ENCODE data around the gene HBE1. TPM values are rescaled to one million over a fixed set of nuclear protein-coding genes. Genes with fewer than 3 reads are reported as not detected.

HBE1 gene
- total RNA-seq, 2 donors from 2014 or later: not detected

- DNase-seq (ENCODE audit: low spot score) (no peak), ATAC-seq (peak; percentile 82 to 86)
- no peaks in the 10 kb centered on the region for H3K9me3 Mint-ChIP-seq
- H3K36me3 Mint-ChIP-seq: no peaks in the 10 kb centered on the region
- H3K4me3 Mint-ChIP-seq: peak overlapping the region; percentile 24
- no peaks in the 10 kb centered on the region for H3K4me1 Mint-ChIP-seq (ENCODE audit: low read depth in 2 of 2)
- H3K27me3 Mint-ChIP-seq: peaks cover 0 to 7% of the 10 kb centered on the region in 2 donors
- peak overlapping the region in 1 of 2 donors; percentile 15 for H3K27ac Mint-ChIP-seq
These were observed 10.9 kb upstream of the HBE1 start for GRCh38 chr11:5280582-5281102.

GRCh38 chr11:5279471-5280090, 9.8 kb upstream of the HBE1 start:
- Mint-ChIP-seq H3K27me3 (peaks cover 0 to 7% of the 10 kb centered on the region in 2 donors), H3K27ac (no peak overlapping the region), H3K36me3 (no peaks in the 10 kb centered on the region), H3K4me3 (no peak overlapping the region), H3K9me3 (no peaks in the 10 kb centered on the region), H3K4me1 (ENCODE audit: low read depth in 2 of 2) (no peaks in the 10 kb centered on the region)
- DNase-seq (ENCODE audit: low spot score): no peak
- no peak for ATAC-seq

- no peaks in the 10 kb centered on the region for H3K9me3 Mint-ChIP-seq
- no peak overlapping the region for H3K4me3 Mint-ChIP-seq
- no peaks in the 10 kb centered on the region for H3K4me1 Mint-ChIP-seq (ENCODE audit: low read depth in 2 of 2)
- peaks cover 0 to 7% of the 10 kb centered on the region in 2 donors for H3K27me3 Mint-ChIP-seq
- H3K27ac Mint-ChIP-seq: no peak overlapping the region
- ATAC-seq: no peak
- no peak for DNase-seq (ENCODE audit: low spot score)
- no peaks in the 10 kb centered on the region for H3K36me3 Mint-ChIP-seq
These were observed 8.2 kb upstream of the HBE1 start for GRCh38 chr11:5277807-5278382.

GRCh38 chr11:5276697-5277096, 7.0 kb upstream of the HBE1 start:
- H3K36me3 Mint-ChIP-seq: no peaks in the 10 kb centered on the region
- no peak overlapping the region for H3K4me3 Mint-ChIP-seq
- H3K9me3 Mint-ChIP-seq: no peaks in the 10 kb centered on the region
- DNase-seq (ENCODE audit: low spot score) (no peak), ATAC-seq (no peak)
- H3K27me3 Mint-ChIP-seq: peaks cover 0 to 7% of the 10 kb centered on the region in 2 donors
- no peak overlapping the region for H3K27ac Mint-ChIP-seq
- H3K4me1 Mint-ChIP-seq (ENCODE audit: low read depth in 2 of 2): no peaks in the 10 kb centered on the region

- Mint-ChIP-seq H3K4me1 (ENCODE audit: low read depth in 2 of 2) (no peaks in the 10 kb centered on the region), H3K27ac (no peak overlapping the region), H3K36me3 (no peaks in the 10 kb centered on the region), H3K27me3 (peaks cover 0 to 13% of the 10 kb centered on the region in 2 donors), H3K4me3 (no peak overlapping the region), H3K9me3 (no peaks in the 10 kb centered on the region)
- ATAC-seq: no peak
- no peak for DNase-seq (ENCODE audit: low spot score)
These were observed 5.8 kb upstream of the HBE1 start for GRCh38 chr11:5275369-5276110.

GRCh38 chr11:5274395-5274794, 4.7 kb upstream of the HBE1 start:
- DNase-seq (ENCODE audit: low spot score): no peak
- Mint-ChIP-seq H3K27me3 (peaks cover 0 to 7% of the 10 kb centered on the region in 2 donors), H3K4me3 (no peak overlapping the region), H3K36me3 (no peaks in the 10 kb centered on the region), H3K27ac (no peak overlapping the region), H3K9me3 (no peaks in the 10 kb centered on the region), H3K4me1 (ENCODE audit: low read depth in 2 of 2) (no peaks in the 10 kb centered on the region)
- ATAC-seq: no peak

GRCh38 chr11:5272395-5273017, 2.8 kb upstream of the HBE1 start:
- Mint-ChIP-seq H3K27me3 (peaks cover 0 to 7% of the 10 kb centered on the region in 2 donors), H3K9me3 (no peaks in the 10 kb centered on the region), H3K27ac (no peak overlapping the region), H3K4me3 (no peak overlapping the region), H3K4me1 (ENCODE audit: low read depth in 2 of 2) (no peaks in the 10 kb centered on the region), H3K36me3 (no peaks in the 10 kb centered on the region)
- no peak for DNase-seq (ENCODE audit: low spot score)
- ATAC-seq: no peak

- no peaks in the 10 kb centered on the region for H3K36me3 Mint-ChIP-seq
- H3K27ac Mint-ChIP-seq: no peak overlapping the region
- DNase-seq (ENCODE audit: low spot score): no peak
- H3K27me3 Mint-ChIP-seq: peaks cover 0 to 7% of the 10 kb centered on the region in 2 donors
- H3K4me3 Mint-ChIP-seq: no peak overlapping the region
- H3K4me1 Mint-ChIP-seq (ENCODE audit: low read depth in 2 of 2): no peaks in the 10 kb centered on the region
- H3K9me3 Mint-ChIP-seq: no peaks in the 10 kb centered on the region
- no peak for ATAC-seq
These were observed 2.6 kb downstream of the HBE1 start for GRCh38 chr11:5267033-5267563.

GRCh38 chr11:5266609-5267008, 3.1 kb downstream of the HBE1 start:
- no peaks in the 10 kb centered on the region for H3K9me3 Mint-ChIP-seq
- no peak overlapping the region for H3K4me3 Mint-ChIP-seq
- peaks cover 0 to 5% of the 10 kb centered on the region in 2 donors for H3K27me3 Mint-ChIP-seq
- ATAC-seq (no peak), DNase-seq (ENCODE audit: low spot score) (no peak)
- no peaks in the 10 kb centered on the region for H3K36me3 Mint-ChIP-seq
- H3K27ac Mint-ChIP-seq: no peak overlapping the region
- H3K4me1 Mint-ChIP-seq (ENCODE audit: low read depth in 2 of 2): no peaks in the 10 kb centered on the region

- no peak overlapping the region for H3K4me3 Mint-ChIP-seq
These were observed 3.9 kb downstream of the HBE1 start for GRCh38 chr11:5265832-5266231.

GRCh38 chr11:5258543-5259262, 11.0 kb downstream of the HBE1 start:
- Mint-ChIP-seq H3K36me3 (peaks cover 5% of the 10 kb centered on the region), H3K27me3 (no peaks in the 10 kb centered on the region), H3K27ac (no peak overlapping the region), H3K4me1 (ENCODE audit: low read depth in 2 of 2) (no peaks in the 10 kb centered on the region), H3K4me3 (no peak overlapping the region), H3K9me3 (no peaks in the 10 kb centered on the region)
- ATAC-seq (no peak), DNase-seq (ENCODE audit: low spot score) (no peak)

More at GRCh38 chr11:5265832-5266231, 3.9 kb downstream of the HBE1 start:
- DNase-seq (ENCODE audit: low spot score) (no peak), ATAC-seq (no peak)
- Mint-ChIP-seq H3K4me1 (ENCODE audit: low read depth in 2 of 2) (no peaks in the 10 kb centered on the region), H3K36me3 (no peaks in the 10 kb centered on the region), H3K27ac (no peak overlapping the region), H3K9me3 (no peaks in the 10 kb centered on the region), H3K27me3 (no peaks in the 10 kb centered on the region)

- DNase-seq (ENCODE audit: low spot score): no peak
- no peaks in the 10 kb centered on the region for H3K4me1 Mint-ChIP-seq (ENCODE audit: low read depth in 2 of 2)
These were observed 12.4 kb downstream of the HBE1 start for GRCh38 chr11:5257296-5257695.

More at GRCh38 chr11:5257296-5257695, 12.4 kb downstream of the HBE1 start:
- ATAC-seq: no peak
- H3K9me3 Mint-ChIP-seq: no peaks in the 10 kb centered on the region
- no peak overlapping the region for H3K4me3 Mint-ChIP-seq
- H3K36me3 Mint-ChIP-seq: peaks cover 5% of the 10 kb centered on the region
- no peak overlapping the region for H3K27ac Mint-ChIP-seq
- no peaks in the 10 kb centered on the region for H3K27me3 Mint-ChIP-seq
